Measurements from ENCODE around the gene MEA1.

- TF ChIP-seq CTCF (IDR thresholded peaks at IDR 0.05): no peak
- no peak for TF ChIP-seq POLR2A (IDR thresholded peaks at IDR 0.05)
Observed at GRCh38 chr6:42969431-42969830, 44.3 kb downstream of the MEA1 start.
